ENCODE results near the gene SAMD11. TPM values are rescaled to one million over a fixed set of nuclear protein-coding genes. Genes with fewer than 3 reads are reported as not detected.

SAMD11 gene
- total RNA-seq, 4 donors from 2014 or later: 2.6 to 15.9 (median 11.5) TPM

GRCh38 chr1:950881-951280 is 27.2 kb downstream of the SAMD11 start:
- Histone ChIP-seq H3K27ac (no peak overlapping the region), H3K27me3 (no peaks in the 10 kb centered on the region), H3K36me3 (peaks cover 15 to 100% (median 40%) of the 10 kb centered on the region in 3 donors), H3K4me1 (no peaks in the 10 kb centered on the region), H3K9me3 (no peaks in the 10 kb centered on the region), H3K4me3 (no peak overlapping the region)
- WGBS, 2 donors: 89 to 90% methylated on average over 21 to 23 of the region's 23 CpGs
- DNase-seq (ENCODE audit: low spot score in 2 of 2): no peak
- TF ChIP-seq, protein P1, sequence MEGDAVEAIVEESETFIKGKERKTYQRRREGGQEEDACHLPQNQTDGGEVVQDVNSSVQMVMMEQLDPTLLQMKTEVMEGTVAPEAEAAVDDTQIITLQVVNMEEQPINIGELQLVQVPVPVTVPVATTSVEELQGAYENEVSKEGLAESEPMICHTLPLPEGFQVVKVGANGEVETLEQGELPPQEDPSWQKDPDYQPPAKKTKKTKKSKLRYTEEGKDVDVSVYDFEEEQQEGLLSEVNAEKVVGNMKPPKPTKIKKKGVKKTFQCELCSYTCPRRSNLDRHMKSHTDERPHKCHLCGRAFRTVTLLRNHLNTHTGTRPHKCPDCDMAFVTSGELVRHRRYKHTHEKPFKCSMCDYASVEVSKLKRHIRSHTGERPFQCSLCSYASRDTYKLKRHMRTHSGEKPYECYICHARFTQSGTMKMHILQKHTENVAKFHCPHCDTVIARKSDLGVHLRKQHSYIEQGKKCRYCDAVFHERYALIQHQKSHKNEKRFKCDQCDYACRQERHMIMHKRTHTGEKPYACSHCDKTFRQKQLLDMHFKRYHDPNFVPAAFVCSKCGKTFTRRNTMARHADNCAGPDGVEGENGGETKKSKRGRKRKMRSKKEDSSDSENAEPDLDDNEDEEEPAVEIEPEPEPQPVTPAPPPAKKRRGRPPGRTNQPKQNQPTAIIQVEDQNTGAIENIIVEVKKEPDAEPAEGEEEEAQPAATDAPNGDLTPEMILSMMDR (IDR thresholded peaks at IDR 0.05): no peak
- TF ChIP-seq POLR2A (IDR thresholded peaks at IDR 0.05) (no peak), EP300 (IDR thresholded peaks at IDR 0.05) (no peak)

- 67 to 71% methylated on average over 6 of the region's 6 CpGs for whole genome bisulfite sequencing, 2 donors
- H3K9me3 ChIP-seq: no peaks in the 10 kb centered on the region
- peaks cover 15 to 100% (median 40%) of the 10 kb centered on the region in 3 donors for H3K36me3 ChIP-seq
- no peak overlapping the region for H3K27ac ChIP-seq
- no peak for DNase-seq (ENCODE audit: low spot score in 2 of 2)
- TF ChIP-seq, protein P1 (IDR thresholded peaks at IDR 0.05): no peak
- TF ChIP-seq POLR2A (IDR thresholded peaks at IDR 0.05) (no peak), EP300 (IDR thresholded peaks at IDR 0.05) (no peak)
- H3K27me3 ChIP-seq: no peaks in the 10 kb centered on the region
- peaks cover 0 to 1% (median 0%) of the 10 kb centered on the region in 4 donors for H3K4me1 ChIP-seq
- no peak overlapping the region for H3K4me3 ChIP-seq
Measured at GRCh38 chr1:951364-951763, 27.6 kb downstream of the SAMD11 start.

DNA sequence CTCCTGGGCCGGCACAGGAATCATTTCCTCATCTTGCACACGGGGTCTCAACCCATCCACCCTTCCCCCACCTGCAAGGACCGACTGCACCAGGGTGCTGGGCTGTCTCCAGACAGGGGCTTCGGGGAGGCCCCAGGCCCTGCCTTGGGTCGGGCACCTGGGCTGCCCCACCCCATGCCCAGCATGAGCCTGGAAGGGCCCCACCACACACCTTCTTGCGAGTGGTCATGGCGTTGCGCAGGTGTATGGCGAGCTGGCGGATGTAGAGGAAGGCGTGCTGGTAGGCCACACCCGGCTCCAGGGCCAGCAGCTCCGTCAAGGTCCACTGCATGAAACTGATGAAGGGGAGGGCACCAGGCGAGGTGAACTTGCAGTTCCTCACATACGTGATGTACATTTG is 28.5 kb downstream of the SAMD11 start:
- WGBS, 2 donors: 86 to 88% methylated on average over 5 to 14 of the region's 15 CpGs
- no peak for DNase-seq (ENCODE audit: low spot score in 2 of 2)
- Histone ChIP-seq H3K27ac (no peak overlapping the region), H3K27me3 (no peaks in the 10 kb centered on the region), H3K9me3 (no peaks in the 10 kb centered on the region), H3K36me3 (peaks cover 15 to 100% (median 40%) of the 10 kb centered on the region in 3 donors), H3K4me3 (no peak overlapping the region), H3K4me1 (peaks cover under 1 to 10% (median 3%) of the 10 kb centered on the region in 4 donors)
- TF ChIP-seq, protein P1 (IDR thresholded peaks at IDR 0.05): no peak
- TF ChIP-seq POLR2A (IDR thresholded peaks at IDR 0.05): no peak
- no peak for TF ChIP-seq EP300 (IDR thresholded peaks at IDR 0.05)

- no peak for DNase-seq (ENCODE audit: low spot score in 2 of 2)
- WGBS, 2 donors: 90 to 100% methylated on average over 1 to 2 of the region's 7 CpGs
- Histone ChIP-seq H3K4me3 (no peak overlapping the region), H3K9me3 (no peaks in the 10 kb centered on the region), H3K4me1 (peaks cover 4 to 14% (median 6%) of the 10 kb centered on the region in 4 donors), H3K27me3 (no peaks in the 10 kb centered on the region), H3K36me3 (peaks cover 15 to 96% (median 40%) of the 10 kb centered on the region in 3 donors), H3K27ac (no peak overlapping the region)
- no peak for TF ChIP-seq EP300 (IDR thresholded peaks at IDR 0.05)
- TF ChIP-seq POLR2A (IDR thresholded peaks at IDR 0.05): no peak
- TF ChIP-seq, protein P1 (IDR thresholded peaks at IDR 0.05): no peak
Measured at GRCh38 chr1:952603-953002, 28.9 kb downstream of the SAMD11 start.

DNA sequence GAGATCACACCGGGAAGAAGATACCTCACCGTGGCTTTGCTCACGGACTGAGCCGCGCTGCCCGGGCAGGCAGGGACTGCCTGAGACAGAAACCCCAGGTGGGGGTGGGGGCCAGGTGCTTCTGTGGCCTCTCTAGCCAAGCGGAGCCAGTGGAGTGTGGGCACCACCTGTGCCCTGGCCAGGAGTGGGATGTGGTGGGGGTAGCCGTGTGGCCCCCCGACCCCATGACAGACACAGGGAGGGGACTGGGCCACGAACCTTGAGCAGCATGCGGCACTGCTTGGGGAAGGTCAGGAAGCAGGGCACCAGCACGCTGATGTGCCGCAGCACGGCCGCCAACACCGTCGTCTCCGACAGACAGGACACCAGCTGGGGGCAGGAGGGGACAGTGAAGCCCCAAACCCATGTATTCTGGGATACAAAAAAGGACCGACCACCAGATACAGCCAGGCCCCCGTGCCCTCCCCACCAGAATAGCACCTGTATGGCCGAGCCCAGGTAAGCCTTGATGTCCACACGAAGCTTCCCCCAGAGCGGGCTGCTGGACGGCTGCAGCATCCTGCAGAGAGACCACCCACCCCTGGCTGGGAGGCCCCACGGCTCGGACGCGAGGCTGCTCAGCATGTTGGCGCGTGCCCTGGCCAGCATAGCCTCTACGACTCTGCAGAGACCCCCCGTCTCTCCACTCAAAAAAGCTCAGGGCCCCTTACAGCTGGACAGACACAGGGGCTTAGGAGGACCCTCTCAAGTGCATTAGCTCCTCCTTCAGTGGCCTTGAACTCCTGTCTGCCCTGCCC is 30.0 kb downstream of the SAMD11 start:
- TF ChIP-seq POLR2A (IDR thresholded peaks at IDR 0.05) (no peak), EP300 (IDR thresholded peaks at IDR 0.05) (no peak)
- TF ChIP-seq, protein P1 (IDR thresholded peaks at IDR 0.05): no peak
- Histone ChIP-seq H3K4me1 (peaks cover 8 to 24% (median 15%) of the 10 kb centered on the region in 4 donors), H3K36me3 (peaks cover 8 to 84% (median 31%) of the 10 kb centered on the region in 3 donors), H3K4me3 (no peak overlapping the region), H3K27me3 (no peaks in the 10 kb centered on the region), H3K9me3 (no peaks in the 10 kb centered on the region), H3K27ac (no peak overlapping the region)
- WGBS, 2 donors: 86 to 89% methylated on average over 30 to 32 of the region's 32 CpGs
- no peak for DNase-seq (ENCODE audit: low spot score in 2 of 2)
